Testis (tissue), 2 donors: ENCODE data around the gene SLC1A3.
"Not testable (repeated sequence)": the region's sequence is repeated elsewhere in the genome, so short reads cannot be mapped to it uniquely, and the experiment has no call there.

Experiments
- POLR2A ChIP-seq: fragments of 450-650 bp; IDR thresholded peaks from one replicate; pipeline ENCODE4 v1.6.1; 2017; ENCODE audit warnings: antibody characterized with exemption, mild to moderate bottlenecking, moderate library complexity
- TF ChIP-seq, protein P1 (sequence below), 3 experiments: fragments of 450-650 bp in 2 of 3; fragments of 200-600 bp in 1 of 3; sonication (generic) in 1 of 3; IDR thresholded peaks; one replicate each; pipeline ENCODE4 v1.5.1; 2016 to 2019; ENCODE audit warnings: antibody characterized with exemption in 3 of 3, mild to moderate bottlenecking in 2 of 3, moderate library complexity in 1 of 3

DNA sequence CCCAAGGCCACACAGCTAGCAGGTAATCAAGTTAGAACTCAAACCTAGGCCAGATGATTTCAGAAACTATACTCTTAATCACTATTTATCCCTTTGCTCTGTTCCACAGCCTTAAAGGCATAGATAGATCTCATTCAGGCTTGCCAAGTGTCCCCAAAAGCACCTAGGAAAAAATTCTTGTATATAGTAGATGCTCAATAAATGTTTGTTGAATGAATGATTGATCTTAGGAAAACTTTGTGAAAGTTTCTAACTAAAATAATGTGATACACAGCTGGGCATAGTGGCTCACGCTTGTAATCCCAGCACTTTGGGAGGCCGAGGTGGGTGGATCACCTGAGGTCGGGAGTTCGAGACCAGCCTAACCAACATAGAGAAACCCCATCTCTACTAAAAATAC lies 16.7 kb upstream of the SLC1A3 start:
- not testable (repeated sequence) for TF ChIP-seq POLR2A
- TF ChIP-seq, protein P1, sequence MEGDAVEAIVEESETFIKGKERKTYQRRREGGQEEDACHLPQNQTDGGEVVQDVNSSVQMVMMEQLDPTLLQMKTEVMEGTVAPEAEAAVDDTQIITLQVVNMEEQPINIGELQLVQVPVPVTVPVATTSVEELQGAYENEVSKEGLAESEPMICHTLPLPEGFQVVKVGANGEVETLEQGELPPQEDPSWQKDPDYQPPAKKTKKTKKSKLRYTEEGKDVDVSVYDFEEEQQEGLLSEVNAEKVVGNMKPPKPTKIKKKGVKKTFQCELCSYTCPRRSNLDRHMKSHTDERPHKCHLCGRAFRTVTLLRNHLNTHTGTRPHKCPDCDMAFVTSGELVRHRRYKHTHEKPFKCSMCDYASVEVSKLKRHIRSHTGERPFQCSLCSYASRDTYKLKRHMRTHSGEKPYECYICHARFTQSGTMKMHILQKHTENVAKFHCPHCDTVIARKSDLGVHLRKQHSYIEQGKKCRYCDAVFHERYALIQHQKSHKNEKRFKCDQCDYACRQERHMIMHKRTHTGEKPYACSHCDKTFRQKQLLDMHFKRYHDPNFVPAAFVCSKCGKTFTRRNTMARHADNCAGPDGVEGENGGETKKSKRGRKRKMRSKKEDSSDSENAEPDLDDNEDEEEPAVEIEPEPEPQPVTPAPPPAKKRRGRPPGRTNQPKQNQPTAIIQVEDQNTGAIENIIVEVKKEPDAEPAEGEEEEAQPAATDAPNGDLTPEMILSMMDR (IDR thresholded peaks at IDR 0.05): not testable (repeated sequence)
